SK-N-SH (cell line): Measurements from ENCODE around the gene LGALS3.

Source experiments
- CHD2 ChIP-seq: fragments of 150-350 bp; IDR thresholded peaks from 2 replicates; pipeline ENCODE4 v1.6.1; 2018; ENCODE audit warnings: low read length; ENCODE audit not compliant: partially characterized antibody
- CTCF ChIP-seq: fragments of 200-600 bp; sonication (generic); IDR thresholded peaks from 2 replicates; pipeline ENCODE4 v1.6.1; 2017; ENCODE audit warnings: antibody characterized with exemption, mild to moderate bottlenecking, moderate library complexity
- EP300 ChIP-seq, 2 experiments: IDR thresholded peaks; 2 replicates each; pipeline versions ENCODE4 v1.4.0 to v1.6.1; 2012; ENCODE audit warnings: borderline replicate concordance in 1 of 2, low read depth in 1 of 2, low read length in 1 of 2
- EZH2phosphoT487 ChIP-seq: fragments of 200-600 bp; sonication (generic); IDR thresholded peaks from 2 replicates; pipeline ENCODE4 v1.6.1; 2017; ENCODE audit warnings: low read depth, mixed run types, mild to moderate bottlenecking, antibody characterized with exemption, moderate library complexity, borderline replicate concordance
- FOXM1 ChIP-seq: IDR thresholded peaks from 2 replicates; pipeline ENCODE4 v1.4.0; 2012; ENCODE audit warnings: low read depth, mild to moderate bottlenecking
- JUND ChIP-seq: IDR thresholded peaks from 2 replicates; pipeline ENCODE4 v1.4.0; 2012
- MAX ChIP-seq: IDR thresholded peaks from 2 replicates; pipeline ENCODE4 v1.4.0; 2012; ENCODE audit warnings: low read depth
- POLR2AphosphoS5 ChIP-seq: IDR thresholded peaks from 2 replicates; pipeline ENCODE4 v1.6.1; 2012; ENCODE audit warnings: low read depth, low read length
- SIN3A ChIP-seq: IDR thresholded peaks from 2 replicates; pipeline ENCODE4 v1.6.1; 2012; ENCODE audit warnings: low read depth, mild to moderate bottlenecking, low read length, moderate library complexity, borderline replicate concordance
- SMC3 ChIP-seq: IDR thresholded peaks from 2 replicates; pipeline ENCODE4 v1.6.1; 2012; ENCODE audit warnings: low read depth, low read length, improper control_type of control experiment
- TF ChIP-seq, protein P1 (sequence below): IDR thresholded peaks from 2 replicates; pipeline ENCODE4 v1.6.1; 2012; ENCODE audit warnings: mild to moderate bottlenecking, low read depth, low read length, moderate library complexity
- TF ChIP-seq, protein P2 (sequence below): fragments of 150-350 bp; IDR thresholded peaks from 2 replicates; pipeline ENCODE4 v1.6.1; 2017; ENCODE audit warnings: antibody characterized with exemption, low read length, low read depth, borderline replicate concordance

DNA sequence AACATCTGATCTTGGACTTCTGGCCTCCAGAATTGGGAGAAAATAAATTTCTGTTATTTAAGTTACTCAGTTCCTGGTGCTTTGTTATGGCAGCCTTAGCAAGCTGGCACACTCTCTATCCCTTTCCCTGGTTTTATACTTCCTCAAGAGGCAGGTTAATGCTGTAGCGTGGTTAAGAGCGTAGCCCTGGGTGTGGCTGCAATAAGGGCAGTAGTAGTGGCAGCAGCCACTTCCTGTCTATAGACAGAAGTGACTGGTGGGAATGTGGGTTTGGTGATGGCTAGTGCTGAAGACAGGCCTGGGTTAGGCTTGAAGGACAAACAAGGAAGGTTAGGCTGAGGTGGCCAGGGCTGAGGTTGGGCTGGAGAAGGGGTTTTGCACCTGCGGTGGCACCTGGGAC is 3.6 kb upstream of the LGALS3 start:
- TF ChIP-seq, protein P1, sequence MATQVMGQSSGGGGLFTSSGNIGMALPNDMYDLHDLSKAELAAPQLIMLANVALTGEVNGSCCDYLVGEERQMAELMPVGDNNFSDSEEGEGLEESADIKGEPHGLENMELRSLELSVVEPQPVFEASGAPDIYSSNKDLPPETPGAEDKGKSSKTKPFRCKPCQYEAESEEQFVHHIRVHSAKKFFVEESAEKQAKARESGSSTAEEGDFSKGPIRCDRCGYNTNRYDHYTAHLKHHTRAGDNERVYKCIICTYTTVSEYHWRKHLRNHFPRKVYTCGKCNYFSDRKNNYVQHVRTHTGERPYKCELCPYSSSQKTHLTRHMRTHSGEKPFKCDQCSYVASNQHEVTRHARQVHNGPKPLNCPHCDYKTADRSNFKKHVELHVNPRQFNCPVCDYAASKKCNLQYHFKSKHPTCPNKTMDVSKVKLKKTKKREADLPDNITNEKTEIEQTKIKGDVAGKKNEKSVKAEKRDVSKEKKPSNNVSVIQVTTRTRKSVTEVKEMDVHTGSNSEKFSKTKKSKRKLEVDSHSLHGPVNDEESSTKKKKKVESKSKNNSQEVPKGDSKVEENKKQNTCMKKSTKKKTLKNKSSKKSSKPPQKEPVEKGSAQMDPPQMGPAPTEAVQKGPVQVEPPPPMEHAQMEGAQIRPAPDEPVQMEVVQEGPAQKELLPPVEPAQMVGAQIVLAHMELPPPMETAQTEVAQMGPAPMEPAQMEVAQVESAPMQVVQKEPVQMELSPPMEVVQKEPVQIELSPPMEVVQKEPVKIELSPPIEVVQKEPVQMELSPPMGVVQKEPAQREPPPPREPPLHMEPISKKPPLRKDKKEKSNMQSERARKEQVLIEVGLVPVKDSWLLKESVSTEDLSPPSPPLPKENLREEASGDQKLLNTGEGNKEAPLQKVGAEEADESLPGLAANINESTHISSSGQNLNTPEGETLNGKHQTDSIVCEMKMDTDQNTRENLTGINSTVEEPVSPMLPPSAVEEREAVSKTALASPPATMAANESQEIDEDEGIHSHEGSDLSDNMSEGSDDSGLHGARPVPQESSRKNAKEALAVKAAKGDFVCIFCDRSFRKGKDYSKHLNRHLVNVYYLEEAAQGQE, result no peak
- TF ChIP-seq POLR2AphosphoS5 (no peak), CTCF (no peak), EP300 (IDR thresholded peaks at IDR 0.05; ENCODE audit: borderline replicate concordance in 1 of 2, low read depth in 1 of 2, low read length in 1 of 2) (no peak), JUND (no peak), SIN3A (no peak), SMC3 (no peak), EZH2phosphoT487 (no peak), CHD2 (no peak), FOXM1 (no peak), MAX (no peak)
- TF ChIP-seq, protein P2, sequence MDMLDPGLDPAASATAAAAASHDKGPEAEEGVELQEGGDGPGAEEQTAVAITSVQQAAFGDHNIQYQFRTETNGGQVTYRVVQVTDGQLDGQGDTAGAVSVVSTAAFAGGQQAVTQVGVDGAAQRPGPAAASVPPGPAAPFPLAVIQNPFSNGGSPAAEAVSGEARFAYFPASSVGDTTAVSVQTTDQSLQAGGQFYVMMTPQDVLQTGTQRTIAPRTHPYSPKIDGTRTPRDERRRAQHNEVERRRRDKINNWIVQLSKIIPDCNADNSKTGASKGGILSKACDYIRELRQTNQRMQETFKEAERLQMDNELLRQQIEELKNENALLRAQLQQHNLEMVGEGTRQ, result no peak
